Measurements from ENCODE around the gene LSM7. TPM values are rescaled to one million over a fixed set of nuclear protein-coding genes. Genes with fewer than 3 reads are reported as not detected.

The LSM7 gene
- total RNA-seq, 3 donors from 2014 or later = 60.3 to 111 (median 93.1) TPM

GRCh38 chr19:2345076-2345475 is 16.7 kb upstream of the LSM7 start:
- intact Hi-C loops (cut with DNase I, micrococcal nuclease) = no loop called here
- no peak for TF ChIP-seq CTCF (IDR thresholded peaks at IDR 0.05)
- Histone ChIP-seq H3K4me1 (ENCODE audit: low read depth) (peaks cover 15% of the 10 kb centered on the region), H3K36me3 (ENCODE audit: low read depth) (no peaks in the 10 kb centered on the region), H3K9me3 (no peaks in the 10 kb centered on the region), H3K4me3 (no peak overlapping the region)
- ATAC-seq (no peak), DNase-seq (peak in 1 of 3 donors; percentile 34)

GRCh38 chr19:2344381-2344870 is 16.0 kb upstream of the LSM7 start:
- DNase-seq = peak in 1 of 3 donors; percentile 37
- intact Hi-C loops (cut with DNase I, micrococcal nuclease) = no loop called here
- peaks cover 15% of the 10 kb centered on the region for H3K4me1 ChIP-seq (ENCODE audit: low read depth)

GRCh38 chr19:2343289-2343982 is 15.1 kb upstream of the LSM7 start:
- no peak overlapping the region for H3K4me3 ChIP-seq
- H3K4me1 ChIP-seq (ENCODE audit: low read depth) = peaks cover 15% of the 10 kb centered on the region
- no peak for TF ChIP-seq CTCF (IDR thresholded peaks at IDR 0.05)
- peak in 2 of 3 donors; percentile 18 to 49 for DNase-seq
- H3K9me3 ChIP-seq = no peaks in the 10 kb centered on the region
- intact Hi-C loops (cut with DNase I, micrococcal nuclease) = no loop called here
- ATAC-seq = no peak
- no peaks in the 10 kb centered on the region for H3K36me3 ChIP-seq (ENCODE audit: low read depth)

More at GRCh38 chr19:2344381-2344870, 16.0 kb upstream of the LSM7 start:
- no peaks in the 10 kb centered on the region for H3K36me3 ChIP-seq (ENCODE audit: low read depth)
- H3K9me3 ChIP-seq = no peaks in the 10 kb centered on the region
- TF ChIP-seq CTCF (IDR thresholded peaks at IDR 0.05) = no peak
- no peak overlapping the region for H3K4me3 ChIP-seq
- no peak for ATAC-seq

- Histone ChIP-seq H3K4me3 (no peak overlapping the region), H3K36me3 (ENCODE audit: low read depth) (no peaks in the 10 kb centered on the region), H3K4me1 (ENCODE audit: low read depth) (peaks cover 15% of the 10 kb centered on the region), H3K9me3 (no peaks in the 10 kb centered on the region)
- intact Hi-C loops (cut with DNase I, micrococcal nuclease) = no loop called here
- no peak for TF ChIP-seq CTCF (IDR thresholded peaks at IDR 0.05)
- DNase-seq (peak in 2 of 3 donors; percentile 25 to 41), ATAC-seq (no peak)
Measured at GRCh38 chr19:2342656-2343288, 14.4 kb upstream of the LSM7 start.

GRCh38 chr19:2341982-2342381 is 13.6 kb upstream of the LSM7 start:
- DNase-seq = peak in 2 of 3 donors; percentile 26 to 38
- intact Hi-C loops (cut with DNase I, micrococcal nuclease) = no loop called here
- TF ChIP-seq CTCF (IDR thresholded peaks at IDR 0.05) = no peak
- Histone ChIP-seq H3K9me3 (no peaks in the 10 kb centered on the region), H3K4me3 (no peak overlapping the region), H3K4me1 (ENCODE audit: low read depth) (peaks cover 15% of the 10 kb centered on the region), H3K36me3 (ENCODE audit: low read depth) (no peaks in the 10 kb centered on the region)
- ATAC-seq = no peak

Measured in mucosa of descending colon (tissue), 3 donors.